Breast epithelium (tissue), 3 donors: ENCODE results near the gene SRSF8.

Experiments
- CTCF ChIP-seq, 3 donors: fragments of 450-650 bp; IDR thresholded peaks; one replicate each; pipeline ENCODE4 v1.5.1; 2016 to 2017; ENCODE audit warnings: antibody characterized with exemption in 3 of 3, mild to moderate bottlenecking in 3 of 3, moderate library complexity in 3 of 3
- POLR2A ChIP-seq: fragments of 450-650 bp; IDR thresholded peaks from one replicate; pipeline ENCODE4 v1.6.1; 2016; ENCODE audit warnings: antibody characterized with exemption, mild to moderate bottlenecking, moderate library complexity
- POLR2AphosphoS5 ChIP-seq, 3 donors: sonication (generic); formaldehyde crosslinking; IDR thresholded peaks; one replicate each; pipeline ENCODE4 v1.6.1; 2017; ENCODE audit warnings: antibody characterized with exemption in 3 of 3

DNA sequence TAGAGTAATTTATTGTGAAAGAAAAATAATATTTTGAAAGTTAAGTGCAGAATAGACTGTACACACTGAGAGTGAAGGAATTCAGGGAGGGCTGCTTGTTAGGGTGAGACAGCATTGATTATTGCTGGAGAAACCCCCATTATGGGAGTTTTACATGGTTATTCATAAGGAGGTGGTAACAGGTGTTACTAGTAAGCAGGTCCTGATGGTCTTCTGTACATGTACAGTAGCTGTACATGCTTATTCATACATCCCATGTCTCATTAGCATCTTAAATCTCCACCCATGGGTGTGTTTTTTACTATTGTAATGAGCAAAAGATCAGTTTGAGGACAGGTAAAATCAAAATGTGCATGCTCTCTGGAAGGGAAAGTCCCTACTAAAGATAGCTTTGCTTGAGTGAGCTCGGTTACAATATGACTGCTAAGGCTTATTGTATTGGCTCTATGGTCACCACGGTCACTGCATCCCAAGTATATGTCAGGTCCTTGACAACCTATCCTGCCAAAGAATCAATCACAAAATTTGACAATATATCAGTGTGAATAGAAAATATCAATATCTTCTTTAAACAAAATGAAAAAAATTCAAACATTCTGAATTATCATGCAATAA is 11.3 kb upstream of the SRSF8 start:
- TF ChIP-seq CTCF (IDR thresholded peaks at IDR 0.05): no peak
- TF ChIP-seq POLR2A: no peak
- TF ChIP-seq POLR2AphosphoS5 (IDR thresholded peaks at IDR 0.05): no peak
